ENCODE results near the gene C3orf52.

DNA sequence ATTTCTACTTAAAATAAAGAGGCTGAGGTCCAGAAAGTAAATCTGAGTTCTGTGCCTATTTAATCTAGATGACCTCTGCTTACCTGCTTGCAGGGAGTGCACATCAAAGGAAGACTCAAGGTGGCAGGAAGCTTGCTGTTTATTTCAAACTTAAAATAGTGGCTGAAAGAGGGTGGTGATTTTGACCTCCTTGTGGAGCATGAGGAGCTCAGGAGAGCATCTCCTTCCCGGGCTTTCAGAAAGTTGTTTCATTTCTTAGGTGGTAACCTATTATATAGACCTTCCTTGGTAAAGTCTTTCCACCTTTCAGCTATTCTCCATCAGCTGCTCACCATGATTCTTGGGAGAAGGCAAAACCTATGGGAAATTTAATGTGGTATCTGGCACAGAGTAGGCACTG, 46.4 kb downstream of the C3orf52 start:
- TF ChIP-seq, protein P1, sequence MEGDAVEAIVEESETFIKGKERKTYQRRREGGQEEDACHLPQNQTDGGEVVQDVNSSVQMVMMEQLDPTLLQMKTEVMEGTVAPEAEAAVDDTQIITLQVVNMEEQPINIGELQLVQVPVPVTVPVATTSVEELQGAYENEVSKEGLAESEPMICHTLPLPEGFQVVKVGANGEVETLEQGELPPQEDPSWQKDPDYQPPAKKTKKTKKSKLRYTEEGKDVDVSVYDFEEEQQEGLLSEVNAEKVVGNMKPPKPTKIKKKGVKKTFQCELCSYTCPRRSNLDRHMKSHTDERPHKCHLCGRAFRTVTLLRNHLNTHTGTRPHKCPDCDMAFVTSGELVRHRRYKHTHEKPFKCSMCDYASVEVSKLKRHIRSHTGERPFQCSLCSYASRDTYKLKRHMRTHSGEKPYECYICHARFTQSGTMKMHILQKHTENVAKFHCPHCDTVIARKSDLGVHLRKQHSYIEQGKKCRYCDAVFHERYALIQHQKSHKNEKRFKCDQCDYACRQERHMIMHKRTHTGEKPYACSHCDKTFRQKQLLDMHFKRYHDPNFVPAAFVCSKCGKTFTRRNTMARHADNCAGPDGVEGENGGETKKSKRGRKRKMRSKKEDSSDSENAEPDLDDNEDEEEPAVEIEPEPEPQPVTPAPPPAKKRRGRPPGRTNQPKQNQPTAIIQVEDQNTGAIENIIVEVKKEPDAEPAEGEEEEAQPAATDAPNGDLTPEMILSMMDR (IDR thresholded peaks at IDR 0.05; ENCODE audit: borderline replicate concordance, extremely low read depth, low read length, poor library complexity, severe bottlenecking), result no peak
- no peak for TF ChIP-seq EZH2 (IDR thresholded peaks at IDR 0.05; ENCODE audit: borderline replicate concordance, low read depth, low read length, severe bottlenecking)
